Lower lobe of right lung (tissue), 2 donors: ENCODE results near the gene PAM16. TPM values are rescaled to one million over a fixed set of nuclear protein-coding genes. Genes with fewer than 3 reads are reported as not detected.
A peak's percentile ranks its signal among the peaks of the same experiment; 100 is the strongest.

Experiments used
- ATAC-seq, 2 donors: fragments of 200-7000 bp; cut with Tn5 transposase; one replicate each; pipeline ENCODE4 v1.9.1; 2020 to 2022; ENCODE audit warnings: mild to moderate bottlenecking in 2 of 2, moderate library complexity in 2 of 2
- DNase-seq: peaks from one replicate; pipeline ENCODE4 v3.0.0-alpha.2; 2020
- H3K27ac ChIP-seq: fragments of 200-600 bp; one replicate; pipeline ENCODE4 v1.8.0; 2022
- H3K27me3 ChIP-seq: fragments of 200-600 bp; one replicate; pipeline ENCODE4 v1.8.0; 2022; ENCODE audit warnings: low read depth
- H3K36me3 ChIP-seq: fragments of 200-600 bp; one replicate; pipeline ENCODE4 v1.8.0; 2022; ENCODE audit warnings: mild to moderate bottlenecking
- H3K4me1 ChIP-seq: fragments of 200-600 bp; one replicate; pipeline ENCODE4 v1.8.0; 2022
- H3K4me3 ChIP-seq: fragments of 200-600 bp; one replicate; pipeline ENCODE4 v1.8.0; 2022; ENCODE audit warnings: mild to moderate bottlenecking
- H3K9me3 ChIP-seq: fragments of 200-600 bp; one replicate; pipeline ENCODE4 v1.8.0; 2022
- CTCF ChIP-seq: fragments of 200-600 bp; IDR thresholded peaks from one replicate; pipeline ENCODE4 v1.8.0; 2022; ENCODE audit warnings: antibody characterized with exemption, mild to moderate bottlenecking
- intact Hi-C: fragments of 100-400 bp; cut with DNase I; formaldehyde crosslinking; loops from one replicate; pipeline ENCODE4 v1.11.0; 2022
- total RNA-seq: library from RNA; stranded (reverse); fragmentation: NEBNext Ultra II Directional; extraction: Animal tissue kit (Norgen Biotek cat#: 25700); gene quantifications from one replicate; pipeline ENCODE4 v1.2.1, GENCODE V29; 2021
- donor health status: DM: no; HTN: yes; CAD: no; lungs with severe emphysema.

The PAM16 gene
- total RNA-seq, 1 donor from 2014 or later, result 40.0 TPM

GRCh38 chr16:4373356-4373908 lies 22.3 kb upstream of the PAM16 start:
- peaks cover 6% of the 10 kb centered on the region for H3K36me3 ChIP-seq
- intact Hi-C loops, result no loop called here
- peaks cover 92% of the 10 kb centered on the region for H3K4me1 ChIP-seq
- ATAC-seq (no peak), DNase-seq (no peak)
- TF ChIP-seq CTCF, result no peak
- H3K4me3 ChIP-seq, result peak overlapping the region; percentile 74
- H3K27ac ChIP-seq, result peak overlapping the region; percentile 77
- no peaks in the 10 kb centered on the region for H3K27me3 ChIP-seq
- H3K9me3 ChIP-seq, result no peaks in the 10 kb centered on the region

GRCh38 chr16:4372578-4373355 lies 21.6 kb upstream of the PAM16 start:
- TF ChIP-seq CTCF, result no peak
- intact Hi-C loops, result no loop called here
- peak overlapping the region; percentile 74 for H3K4me3 ChIP-seq
- DNase-seq (no peak), ATAC-seq (no peak)
- H3K36me3 ChIP-seq, result peaks cover 2% of the 10 kb centered on the region
- H3K27ac ChIP-seq, result peak overlapping the region; percentile 77
- no peaks in the 10 kb centered on the region for H3K9me3 ChIP-seq
- H3K27me3 ChIP-seq, result no peaks in the 10 kb centered on the region
- peaks cover 85% of the 10 kb centered on the region for H3K4me1 ChIP-seq

GRCh38 chr16:4372001-4372577 lies 21.0 kb upstream of the PAM16 start:
- Histone ChIP-seq H3K36me3 (no peaks in the 10 kb centered on the region), H3K9me3 (no peaks in the 10 kb centered on the region), H3K4me3 (peak overlapping the region; percentile 74), H3K27ac (peak overlapping the region; percentile 77), H3K4me1 (peaks cover 78% of the 10 kb centered on the region), H3K27me3 (no peaks in the 10 kb centered on the region)
- ATAC-seq (peak; percentile 3 to 6), DNase-seq (no peak)
- intact Hi-C loops, result no loop called here
- no peak for TF ChIP-seq CTCF

- no peaks in the 10 kb centered on the region for H3K27me3 ChIP-seq
- peaks cover 72% of the 10 kb centered on the region for H3K4me1 ChIP-seq
- no peak for TF ChIP-seq CTCF
- peak within 1 kb of the TSS; percentile 77 for H3K27ac ChIP-seq
- intact Hi-C loops, result no loop called here
- ATAC-seq (peak; percentile 78 to 81), DNase-seq (peak; percentile 85)
- no peaks in the 10 kb centered on the region for H3K9me3 ChIP-seq
- H3K4me3 ChIP-seq, result peak within 1 kb of the TSS; percentile 74
- H3K36me3 ChIP-seq, result no peaks in the 10 kb centered on the region
Measured at GRCh38 chr16:4371357-4372000, 20.4 kb upstream of the PAM16 start, which contains the start of gene VASN. Gene VASN, plus strand, starts transcription at chr16:4371848. Its CDS starts 9,030 bp downstream, at chr16:4380878.

- peak; percentile 69 for DNase-seq
- Histone ChIP-seq H3K4me3 (no peak overlapping the region), H3K9me3 (no peaks in the 10 kb centered on the region), H3K27ac (peak overlapping the region; percentile 77), H3K27me3 (no peaks in the 10 kb centered on the region), H3K36me3 (no peaks in the 10 kb centered on the region), H3K4me1 (peaks cover 65% of the 10 kb centered on the region)
- intact Hi-C loops, result no loop called here
- TF ChIP-seq CTCF, result no peak
- ATAC-seq, result peak; percentile 22 to 51
Measured at GRCh38 chr16:4370570-4371356, 19.6 kb upstream of the PAM16 start.
